Right renal cortex interstitium (tissue), 3 donors: ENCODE data around the gene TPO. TPM values are rescaled to one million over a fixed set of nuclear protein-coding genes. Genes with fewer than 3 reads are reported as not detected.
"Not testable (repeated sequence)": the region's sequence is repeated elsewhere in the genome, so short reads cannot be mapped to it uniquely, and the experiment has no call there.

Experiments used
- DNase-seq, 3 donors: peaks; one replicate each; pipeline ENCODE4 v3.0.0-alpha.2; 2013; ENCODE audit warnings: low read depth in 3 of 3, low spot score in 2 of 3
- polyA plus RNA-seq, 3 donors: library from polyadenylated mRNA; unstranded; fragments of 120-200 nt; gene quantifications; one replicate each; pipeline ENCODE4 v1.2.1, GENCODE V29; 2013; ENCODE audit not compliant: insufficient read length in 3 of 3

Gene TPO
- polyA plus RNA-seq, 3 donors: 0.07 to 0.08 TPM; not detected in 1

DNA sequence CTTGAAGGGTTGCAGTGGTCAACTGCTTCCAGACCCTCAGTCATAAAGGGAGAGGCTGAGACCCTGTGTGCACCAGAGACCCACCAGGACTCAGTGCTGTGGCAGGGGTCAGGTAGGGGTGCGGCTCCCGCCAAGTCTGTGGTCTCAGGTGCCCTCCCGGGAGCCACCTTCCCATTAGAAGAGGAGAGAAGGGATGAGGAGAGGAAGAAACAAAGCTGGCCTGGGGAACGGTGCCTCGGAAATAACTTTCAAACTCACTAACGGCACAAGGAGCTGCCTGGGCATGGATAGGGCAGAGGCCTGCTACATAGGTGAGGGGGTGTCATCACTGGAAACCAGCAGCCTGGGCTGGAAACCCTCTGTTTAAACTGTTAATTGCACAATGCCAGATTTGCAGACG, 84.9 kb downstream of the TPO start:
- no peak for DNase-seq

DNA sequence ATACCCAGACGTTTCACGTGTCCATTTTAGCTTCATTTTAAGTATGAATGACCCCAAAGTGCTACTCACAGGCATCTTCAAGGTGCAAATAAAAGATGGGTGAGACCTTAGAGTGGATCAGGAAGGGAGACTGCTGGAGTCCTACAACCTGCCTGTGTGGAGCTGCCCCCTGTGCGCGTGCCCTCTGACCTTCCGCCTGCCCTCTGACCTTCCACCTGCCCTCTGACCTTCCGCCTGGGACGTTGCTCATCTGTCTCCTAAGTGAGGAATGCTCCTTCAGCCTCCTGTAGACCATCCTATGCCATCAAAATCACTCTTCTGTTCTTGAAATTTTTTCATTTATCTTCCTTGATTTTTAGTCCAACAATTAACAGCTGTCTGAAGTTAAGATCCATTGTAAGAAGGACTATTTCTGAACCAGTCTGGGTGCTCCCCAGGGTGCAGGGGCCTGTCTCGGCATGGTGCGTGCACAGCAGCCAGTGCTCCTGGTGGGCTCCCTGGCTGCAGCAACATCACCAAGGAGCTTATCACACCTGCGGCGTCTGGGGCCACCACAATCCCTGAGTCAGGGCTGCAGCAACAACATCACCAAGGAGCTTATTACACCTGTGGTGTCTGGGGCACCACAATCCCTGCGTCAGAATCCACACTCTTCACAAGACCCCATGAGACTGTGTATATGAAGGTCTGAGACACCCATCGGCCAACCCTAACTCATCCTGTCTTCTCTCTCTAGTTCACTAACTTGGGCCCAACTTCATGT, 86.0 kb downstream of the TPO start:
- DNase-seq: no peak

DNA sequence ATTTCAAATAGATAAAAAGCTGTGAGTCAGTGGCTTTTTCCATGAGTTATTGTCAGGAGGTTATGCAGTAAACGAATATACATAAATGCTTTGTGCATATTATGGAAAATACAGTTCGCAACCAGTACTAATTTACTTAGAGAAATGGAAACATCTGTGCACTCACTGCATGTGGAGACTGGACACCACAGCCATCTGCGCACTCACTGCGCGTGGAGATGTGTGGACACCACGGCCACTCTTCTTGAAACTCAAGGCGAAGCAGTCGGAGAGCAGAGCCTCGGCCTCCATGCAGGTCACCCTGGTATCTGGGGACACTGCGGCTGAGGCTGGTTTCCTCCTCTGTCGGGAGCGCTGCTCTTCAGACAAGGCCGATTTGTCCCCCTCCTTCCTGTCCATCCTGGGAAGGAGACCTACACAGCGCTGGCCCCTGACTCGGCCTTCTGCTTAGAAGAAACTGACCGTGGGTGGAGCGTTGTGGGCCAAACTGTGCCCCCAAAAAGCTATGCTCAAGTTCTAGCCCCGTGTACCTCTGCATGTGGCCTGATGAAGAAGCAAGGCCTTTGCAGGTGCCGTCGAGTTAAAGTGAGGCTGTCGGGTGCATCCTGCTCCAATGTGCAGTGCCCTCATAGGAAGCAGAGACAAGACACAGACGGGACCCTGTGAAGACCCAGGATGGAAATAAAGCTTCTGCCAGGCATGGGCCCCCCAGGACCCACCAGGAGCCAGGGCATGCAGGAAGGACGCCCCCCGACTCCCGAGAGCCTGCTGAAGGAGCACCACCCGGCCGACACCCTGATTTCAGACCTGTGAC, 88.0 kb downstream of the TPO start:
- DNase-seq: no peak

DNA sequence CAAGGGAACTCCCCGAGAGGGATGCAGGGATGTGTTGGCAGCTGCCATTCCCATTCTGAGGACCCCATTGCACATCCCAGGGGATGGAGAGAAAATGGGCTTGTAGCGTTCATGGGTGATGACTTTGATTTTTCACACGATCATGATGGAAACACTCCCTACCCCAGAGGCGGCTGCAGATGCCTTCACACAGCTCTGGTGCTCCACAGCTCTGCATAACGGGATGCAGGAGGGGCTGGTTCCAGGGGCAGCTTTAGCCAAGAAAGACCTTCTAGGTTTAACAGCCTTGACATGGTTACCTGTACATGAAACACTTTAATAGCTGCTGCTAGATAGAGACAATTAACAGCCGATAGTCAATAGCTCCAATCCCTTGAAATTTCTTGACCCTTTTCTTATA, 88.7 kb downstream of the TPO start:
- DNase-seq: no peak

DNA sequence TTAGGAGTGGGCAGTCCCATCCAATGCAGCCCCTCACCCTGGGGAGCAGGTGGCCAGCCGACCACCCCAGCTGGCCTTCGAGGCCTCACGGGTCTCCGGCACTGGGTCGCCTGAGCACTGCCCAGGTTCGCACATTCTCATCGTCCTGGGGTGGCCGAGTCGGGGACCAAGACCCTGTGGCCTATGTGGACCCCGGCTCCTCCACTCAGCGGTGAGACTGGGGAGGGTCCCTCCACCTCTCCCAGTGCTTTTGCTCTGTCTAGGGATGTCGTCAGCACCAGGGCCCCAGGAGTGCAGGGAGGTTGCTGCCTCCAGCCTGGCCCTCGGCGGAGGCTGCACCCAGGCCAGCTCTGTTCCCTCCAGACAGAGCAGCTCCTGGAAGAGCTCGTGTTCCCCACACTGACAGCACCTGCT, 89.6 kb downstream of the TPO start:
- no peak for DNase-seq

DNA sequence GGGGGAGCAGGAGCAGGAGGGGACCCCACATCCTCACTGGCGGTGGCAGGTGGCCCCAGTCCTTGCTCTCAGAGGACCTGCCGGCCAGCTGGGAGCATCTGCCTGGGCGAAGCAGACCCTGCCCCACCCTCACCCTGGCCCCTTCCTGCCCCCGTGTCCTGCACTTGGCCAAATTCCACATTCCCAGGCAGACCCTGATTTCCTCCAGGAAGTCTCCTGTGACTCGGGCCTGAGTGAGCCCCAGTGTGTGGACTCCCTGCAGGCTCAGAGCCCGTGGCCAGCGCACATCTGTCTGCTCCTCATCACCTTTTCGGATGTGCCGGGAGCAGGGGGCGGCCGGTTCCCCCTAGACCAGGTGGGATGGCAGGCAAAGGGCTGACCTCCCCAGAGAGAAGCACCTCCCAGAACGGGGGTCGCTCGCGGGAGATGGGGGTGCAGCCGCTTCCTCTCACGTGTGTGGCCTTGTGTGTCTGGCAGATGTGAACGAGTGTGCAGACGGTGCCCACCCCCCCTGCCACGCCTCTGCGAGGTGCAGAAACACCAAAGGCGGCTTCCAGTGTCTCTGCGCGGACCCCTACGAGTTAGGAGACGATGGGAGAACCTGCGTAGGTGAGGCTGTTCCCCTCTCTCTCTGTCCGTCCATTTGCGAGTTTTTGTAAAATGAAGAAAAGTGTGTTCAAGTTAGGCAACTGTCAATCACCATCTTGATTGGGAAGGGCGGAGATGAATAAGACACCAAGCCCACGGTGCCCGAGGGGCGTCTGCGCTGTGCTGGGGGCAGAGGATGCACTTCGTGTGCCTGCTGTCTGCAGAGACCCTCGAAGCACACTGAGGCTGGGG, 90.4 kb downstream of the TPO start:
- no peak for DNase-seq

DNA sequence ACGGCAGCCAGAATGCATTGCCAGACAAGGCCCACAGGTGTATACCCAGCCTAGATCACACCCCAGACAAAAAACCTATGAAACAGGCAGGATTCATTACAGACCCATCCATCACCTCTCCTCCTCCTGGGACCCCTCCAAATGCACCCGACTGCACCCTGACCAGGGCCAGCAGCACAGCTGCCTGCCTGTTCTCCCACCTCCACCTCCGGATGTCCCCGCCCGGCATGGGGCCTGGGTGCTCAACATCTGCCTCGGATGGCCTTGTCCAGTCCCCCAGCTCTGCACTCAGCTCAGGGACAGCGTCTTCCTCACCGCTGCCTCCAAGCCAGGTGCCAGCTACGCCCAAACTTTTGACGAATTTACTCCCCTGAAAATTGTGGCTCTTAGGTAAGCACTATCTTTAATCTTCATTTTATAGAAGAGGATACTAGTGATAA, 91.1 kb downstream of the TPO start:
- no peak for DNase-seq

DNA sequence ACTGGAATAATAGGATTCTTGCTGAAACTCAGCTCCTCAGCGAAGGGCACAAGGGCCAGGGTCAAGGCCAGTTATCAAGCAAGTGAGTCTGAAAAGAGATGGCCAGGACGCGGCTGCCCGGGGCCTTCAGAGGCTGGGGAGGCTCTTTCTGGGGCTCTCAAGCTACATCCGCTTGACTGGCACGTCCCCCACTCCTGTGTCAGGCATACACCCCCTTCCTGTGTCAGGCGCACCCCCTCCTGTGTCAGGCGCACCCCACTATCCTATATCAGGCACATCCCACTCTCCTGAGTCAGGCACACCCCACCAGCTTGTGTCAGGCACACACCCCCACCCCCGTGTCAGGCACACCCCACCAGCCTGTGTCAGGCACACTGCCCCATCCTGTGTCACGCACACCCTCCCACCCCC, 91.8 kb downstream of the TPO start:
- DNase-seq: no peak

DNA sequence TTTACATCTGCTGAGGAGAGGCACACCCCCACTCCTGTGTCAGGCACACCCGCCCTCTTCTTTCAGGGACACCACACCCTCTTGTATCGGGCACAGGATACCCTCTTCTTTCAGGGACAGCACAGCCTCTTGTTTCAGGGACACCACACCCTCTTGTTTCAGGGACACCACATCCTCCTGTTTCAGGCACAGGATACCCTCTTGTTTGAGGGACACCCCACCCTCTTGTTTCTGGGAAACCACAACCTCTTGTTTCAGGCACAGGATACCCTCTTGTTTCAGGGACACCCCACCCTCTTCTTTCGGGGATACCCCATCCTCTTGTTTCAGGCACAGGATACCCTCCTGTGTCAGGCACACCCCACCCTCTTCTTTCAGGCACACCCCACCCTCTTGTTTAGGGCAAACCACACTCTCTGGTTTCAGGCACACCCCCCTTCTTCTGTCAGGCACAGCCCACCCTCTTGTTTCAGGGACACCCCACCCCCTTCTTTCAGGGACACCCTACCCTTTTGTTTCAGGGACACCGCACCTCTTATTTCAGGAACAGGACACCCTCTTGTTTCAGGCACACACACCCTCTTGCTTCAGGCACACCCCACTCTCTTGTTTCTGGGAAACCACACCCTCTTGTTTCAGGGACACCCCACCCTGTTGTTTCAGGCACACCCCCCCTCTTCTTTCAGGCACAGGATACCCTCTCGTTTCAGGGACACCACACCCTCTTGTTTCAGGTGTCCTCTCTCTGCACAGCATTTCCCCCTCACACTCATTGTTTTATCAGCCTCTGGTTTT, 96.2 kb downstream of the TPO start:
- DNase-seq: no peak

DNA sequence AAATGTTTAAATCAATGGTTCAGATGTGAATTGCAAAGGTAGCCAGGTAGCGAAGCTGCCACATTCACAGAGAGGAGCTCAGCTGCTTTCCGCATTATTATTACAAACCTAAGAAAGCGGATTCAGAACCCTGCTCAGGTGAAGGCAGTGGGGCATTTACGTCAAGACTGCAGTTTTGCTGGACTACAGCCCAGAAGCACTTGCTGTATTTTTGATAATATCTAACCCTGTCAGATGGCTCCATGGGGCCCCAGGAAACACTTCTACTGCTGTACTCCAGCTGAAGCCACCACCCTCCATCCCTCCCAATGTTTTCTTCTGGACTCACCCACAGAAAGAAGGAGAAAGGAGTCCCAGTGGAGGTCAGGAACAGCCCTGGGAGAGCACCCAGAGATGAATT, 96.9 kb downstream of the TPO start:
- DNase-seq: no peak

DNA sequence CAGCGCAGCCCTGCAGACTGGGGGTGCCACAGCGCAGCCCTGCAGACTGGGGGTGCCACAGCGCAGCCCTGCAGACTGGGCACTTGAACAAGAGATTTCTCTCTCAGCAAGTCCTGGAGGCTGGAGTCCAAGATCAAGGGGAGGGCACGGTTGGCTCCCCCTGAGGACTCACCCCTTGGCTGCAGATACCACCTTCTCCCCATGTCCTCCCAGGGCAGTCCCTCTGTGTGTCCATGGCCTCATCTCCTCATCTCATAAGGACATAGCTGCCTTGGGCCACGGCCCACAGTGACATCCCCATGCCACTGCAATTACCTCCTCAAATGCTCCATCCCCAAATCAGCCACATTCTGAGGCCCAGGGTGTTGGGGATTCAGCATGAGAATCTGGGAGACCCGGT, 98.2 kb downstream of the TPO start:
- no peak for DNase-seq

DNA sequence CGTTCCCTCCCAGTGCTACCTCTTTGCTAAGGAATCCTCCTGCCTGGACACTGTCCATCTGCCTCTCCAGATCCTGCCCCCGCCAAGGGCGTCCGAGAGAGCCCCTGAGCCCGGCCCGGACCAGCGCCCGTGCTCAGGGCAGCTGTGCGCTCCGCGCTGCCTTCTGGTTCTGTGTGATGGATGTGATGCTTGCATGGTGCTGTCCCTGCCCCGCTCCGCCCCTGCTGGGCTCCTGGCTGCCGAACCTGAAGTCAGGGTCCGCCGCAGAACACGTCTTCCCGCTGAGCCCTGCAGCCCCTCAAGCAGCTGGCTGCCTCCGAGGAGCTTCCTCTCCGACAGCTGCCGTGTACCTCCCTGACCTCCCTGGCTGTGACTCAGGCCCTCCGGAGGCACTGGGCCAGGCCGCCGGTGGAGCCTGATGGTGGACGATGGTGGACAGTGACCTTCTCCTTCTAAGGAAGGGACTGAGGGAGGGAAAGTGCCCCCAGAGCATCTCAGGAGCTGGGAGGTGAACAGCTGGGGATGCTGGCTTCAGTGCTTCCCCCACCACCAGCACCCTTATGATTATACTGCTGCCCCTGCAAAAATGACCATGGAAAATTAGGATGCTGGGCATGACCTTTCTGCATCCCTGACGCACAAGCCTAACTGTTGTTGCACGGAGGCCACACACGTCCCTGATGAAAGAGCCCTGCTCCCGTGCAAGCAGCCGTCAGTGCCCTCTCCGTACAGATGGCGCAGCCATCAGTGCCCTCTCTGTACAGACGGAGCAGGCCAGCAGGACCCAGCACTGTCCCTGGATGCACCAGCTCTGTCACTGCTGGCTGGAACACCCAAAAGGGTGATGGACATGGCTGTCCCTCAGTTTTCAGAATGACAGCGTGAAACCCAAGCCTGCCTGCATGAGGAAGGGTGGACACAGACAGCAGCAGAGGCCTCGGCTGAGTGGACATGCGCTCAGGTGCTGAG, 99.3 kb downstream of the TPO start:
- no peak for DNase-seq

DNA sequence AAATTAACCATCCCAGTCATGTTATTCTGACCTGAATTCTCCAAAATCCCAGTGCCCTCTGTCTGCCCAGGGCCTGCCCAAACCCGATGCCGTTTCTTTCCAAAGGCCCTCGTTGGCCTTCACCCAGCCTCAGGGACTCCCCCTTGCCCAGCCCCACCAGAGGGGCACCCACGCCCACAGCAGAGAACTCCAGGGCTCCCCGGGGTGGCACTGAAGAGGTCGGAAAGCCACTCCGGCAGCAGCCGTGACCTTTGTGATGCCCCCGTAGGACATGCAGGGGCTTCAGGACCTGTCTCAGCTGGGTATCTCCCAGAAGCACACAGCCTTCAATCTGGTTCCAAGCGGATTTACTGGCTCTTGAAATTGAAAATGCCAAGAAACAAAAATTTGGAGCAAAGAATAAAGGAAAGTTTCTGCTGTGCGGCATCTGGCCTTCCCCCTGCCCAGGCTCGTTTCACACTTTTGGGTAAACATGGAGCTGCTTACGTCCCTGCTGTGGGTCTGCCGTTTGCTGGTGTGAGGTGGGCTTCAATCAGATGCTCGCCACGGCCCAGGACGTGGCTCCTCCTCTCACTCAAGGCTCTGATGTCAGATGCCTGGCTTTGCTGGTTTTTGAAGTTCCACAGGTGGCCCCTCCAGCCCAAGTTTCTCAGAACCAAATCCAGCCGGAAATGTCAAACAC, 101.3 kb downstream of the TPO start:
- DNase-seq: no peak

DNA sequence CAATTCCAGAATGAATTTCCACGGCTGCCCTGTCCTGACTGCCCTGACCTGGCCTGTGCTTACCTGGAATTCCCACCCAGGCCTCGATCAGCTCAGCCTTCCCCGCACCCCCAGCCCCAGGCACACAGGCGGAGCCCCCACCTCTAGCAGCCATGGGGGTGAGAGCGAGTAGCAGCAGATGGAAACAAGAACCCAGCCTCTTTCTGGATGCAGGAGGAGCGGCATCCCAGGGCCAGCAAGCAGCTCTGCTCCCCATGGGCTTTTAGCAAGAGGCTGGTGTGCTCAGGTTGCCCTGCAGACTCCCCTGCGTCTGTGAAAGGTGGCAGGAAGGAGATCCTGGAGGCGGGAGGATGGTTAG, 101.8 kb downstream of the TPO start:
- no peak for DNase-seq

DNA sequence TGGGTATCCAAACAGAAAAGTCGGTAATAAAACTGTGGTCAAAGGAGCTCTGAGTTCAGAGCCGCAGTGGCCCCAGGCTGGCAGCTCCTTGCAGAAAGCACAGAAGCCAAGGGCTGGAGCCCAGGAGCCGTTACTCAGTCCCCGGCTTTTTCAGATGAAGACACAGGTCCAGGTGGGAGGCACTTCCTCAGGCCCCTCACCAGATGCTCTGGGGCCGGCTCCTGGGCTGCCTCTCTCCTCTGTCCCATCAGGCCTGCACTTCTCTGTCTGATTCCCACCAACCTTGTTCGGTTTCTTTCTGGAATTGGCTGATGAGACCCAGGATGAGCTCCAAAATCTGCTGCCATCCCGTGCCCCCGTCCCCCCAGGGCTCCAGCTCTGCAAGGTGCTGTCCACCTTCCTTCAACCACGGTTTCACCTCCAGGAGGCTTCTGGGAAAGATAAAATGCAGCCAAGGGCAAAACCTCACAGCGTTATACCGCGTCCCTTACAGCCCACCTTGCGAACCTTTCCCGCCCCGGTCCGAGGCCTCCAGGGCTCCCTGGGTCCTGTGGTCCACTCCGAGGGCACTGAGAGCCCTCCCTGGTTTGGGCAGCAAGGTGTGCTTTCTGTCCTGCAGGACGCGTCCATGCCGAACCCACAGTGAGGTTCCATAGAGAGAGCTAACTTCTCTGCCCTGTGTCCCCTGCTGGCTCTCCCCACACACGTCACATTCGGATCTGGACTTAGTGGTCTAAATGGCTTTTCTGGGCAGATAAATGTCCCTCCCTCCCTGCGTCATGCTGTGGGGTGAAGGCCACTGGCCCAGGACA, 102.9 kb downstream of the TPO start:
- DNase-seq: no peak

DNA sequence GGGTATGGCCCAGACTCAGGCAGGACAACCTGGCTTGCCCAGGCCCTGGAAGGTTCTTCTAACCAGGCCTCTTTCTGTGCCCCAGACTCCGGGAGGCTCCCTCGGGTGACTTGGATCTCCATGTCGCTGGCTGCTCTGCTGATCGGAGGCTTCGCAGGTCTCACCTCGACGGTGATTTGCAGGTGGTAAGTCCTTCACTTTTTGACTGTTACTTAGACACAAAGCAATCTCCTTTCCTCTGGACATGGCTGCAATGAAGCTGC, 103.5 kb downstream of the TPO start:
- no peak for DNase-seq

DNA sequence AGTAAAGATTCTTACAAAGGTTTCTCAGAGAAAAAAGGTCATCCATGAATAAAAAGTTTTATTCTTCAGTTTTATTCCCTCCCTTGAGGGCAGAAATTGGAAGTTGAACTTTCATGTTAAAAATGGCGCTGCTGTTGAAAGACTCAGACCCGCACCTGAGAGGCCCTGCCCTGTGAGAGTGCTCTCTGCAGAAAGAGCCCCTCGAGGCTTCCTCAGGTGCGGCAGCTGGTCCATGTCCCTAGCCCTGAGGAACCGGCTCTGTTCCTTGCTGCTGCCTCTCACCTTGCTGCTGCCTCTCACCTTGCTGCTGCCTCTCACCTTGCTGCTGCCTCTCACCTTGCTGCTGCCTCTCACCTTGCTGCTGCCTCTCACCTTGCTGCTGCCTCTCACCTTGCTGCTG, 104.0 kb downstream of the TPO start:
- not testable (repeated sequence) for DNase-seq

DNA sequence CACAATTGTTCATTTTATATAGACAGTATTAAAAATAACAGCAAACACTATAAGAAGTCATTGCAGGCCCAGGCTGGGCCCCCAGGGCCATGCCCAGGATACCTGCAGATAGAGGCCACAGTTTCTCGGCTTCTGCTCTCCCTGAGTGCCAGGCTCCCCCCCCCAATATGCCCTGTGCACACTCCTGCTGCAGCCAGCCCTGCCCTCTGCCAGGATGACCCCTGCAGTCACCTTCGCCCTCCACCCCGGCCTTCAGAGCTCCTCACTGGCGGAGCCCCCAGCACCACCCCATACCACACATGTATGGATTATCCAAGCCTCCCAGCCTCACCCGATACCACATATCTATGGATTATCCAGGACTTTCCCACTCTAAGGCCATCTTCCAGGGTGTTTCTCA, 104.5 kb downstream of the TPO start:
- DNase-seq: no peak
